ENCODE data around the gene SLC35B4. TPM values are rescaled to one million over a fixed set of nuclear protein-coding genes. Genes with fewer than 3 reads are reported as not detected.

SLC35B4 gene
- total RNA-seq, 1 donor: 12.7 TPM

Other genes starting within 250 kb of the SLC35B4 start
- gene LRGUK, start 189.6 kb downstream of the SLC35B4 start, total RNA-seq: 0.54 TPM
- 54.9 TPM for gene AKR1B1, start 142.2 kb upstream of the SLC35B4 start, total RNA-seq
- 1.1 TPM for gene AKR1B10, start 210.6 kb upstream of the SLC35B4 start, total RNA-seq
- not detected for gene AKR1B15, start 232.2 kb upstream of the SLC35B4 start, total RNA-seq

Measured in hematopoietic multipotent progenitor cell (in vitro differentiated cells).